D721Med (cell line): ENCODE results near the gene TBC1D3I.
"Not testable (repeated sequence)": the region's sequence is repeated elsewhere in the genome, so short reads cannot be mapped to it uniquely, and the experiment has no call there.

Experiments
- DNase-seq: peaks from one replicate; pipeline ENCODE4 v3.0.0; 2011; ENCODE audit warnings: low spot score; ENCODE audit not compliant: insufficient read length
- FAIRE-seq: peaks from 2 replicates; lab custom pipeline; 2011; peaks lifted over from hg19 to GRCh38; lab: Jason Lieb, UNC
- CTCF ChIP-seq: IDR thresholded peaks from 2 replicates; pipeline ENCODE4 v1.5.1; 2012; ENCODE audit warnings: mild to moderate bottlenecking, control low read depth; ENCODE audit not compliant: insufficient read depth; ENCODE audit errors: missing control alignments

Gene TBC1D3I

GRCh38 chr17:36213695-36214094, 50.7 kb downstream of the TBC1D3I start:
- no peak for TF ChIP-seq CTCF
- DNase-seq (no peak), FAIRE-seq (no peak)

GRCh38 chr17:36212966-36213365, 51.4 kb downstream of the TBC1D3I start:
- FAIRE-seq, result no peak
- TF ChIP-seq CTCF, result no peak
- DNase-seq, result no peak

GRCh38 chr17:36212272-36212605, 52.1 kb downstream of the TBC1D3I start:
- no peak for TF ChIP-seq CTCF
- FAIRE-seq (no peak), DNase-seq (no peak)

GRCh38 chr17:36211484-36212271, 52.7 kb downstream of the TBC1D3I start:
- FAIRE-seq, DNase-seq: not testable (repeated sequence)

GRCh38 chr17:36210439-36211211, 53.7 kb downstream of the TBC1D3I start, which contains the start of gene CCL4L2:
CCL4L2 (plus strand) TSS chr17:36211063.
- FAIRE-seq, DNase-seq: not testable (repeated sequence)

GRCh38 chr17:36209575-36209974, 54.8 kb downstream of the TBC1D3I start:
- TF ChIP-seq CTCF, result no peak
- FAIRE-seq, result no peak
- DNase-seq, result no peak

- FAIRE-seq, DNase-seq: not testable (repeated sequence)
These were observed 57.0 kb downstream of the TBC1D3I start for GRCh38 chr17:36207383-36207782.

GRCh38 chr17:36206486-36206821, 57.9 kb downstream of the TBC1D3I start:
- DNase-seq, FAIRE-seq: not testable (repeated sequence)

- no peak for TF ChIP-seq CTCF
- DNase-seq (no peak), FAIRE-seq (no peak)
These were observed 58.5 kb downstream of the TBC1D3I start for GRCh38 chr17:36205637-36206485.
